HG03196 (cell line): ENCODE measurements around the gene PDE3A.
"Not testable (repeated sequence)": the region's sequence is repeated elsewhere in the genome, so short reads cannot be mapped to it uniquely, and the experiment has no call there.

Experiments used
- ATAC-seq: cut with Tn5 transposase; IDR thresholded peaks from one replicate; pipeline ENCODE4 v1.9.1; 2021; ENCODE audit not compliant: unreplicated experiment

PDE3A gene

DNA sequence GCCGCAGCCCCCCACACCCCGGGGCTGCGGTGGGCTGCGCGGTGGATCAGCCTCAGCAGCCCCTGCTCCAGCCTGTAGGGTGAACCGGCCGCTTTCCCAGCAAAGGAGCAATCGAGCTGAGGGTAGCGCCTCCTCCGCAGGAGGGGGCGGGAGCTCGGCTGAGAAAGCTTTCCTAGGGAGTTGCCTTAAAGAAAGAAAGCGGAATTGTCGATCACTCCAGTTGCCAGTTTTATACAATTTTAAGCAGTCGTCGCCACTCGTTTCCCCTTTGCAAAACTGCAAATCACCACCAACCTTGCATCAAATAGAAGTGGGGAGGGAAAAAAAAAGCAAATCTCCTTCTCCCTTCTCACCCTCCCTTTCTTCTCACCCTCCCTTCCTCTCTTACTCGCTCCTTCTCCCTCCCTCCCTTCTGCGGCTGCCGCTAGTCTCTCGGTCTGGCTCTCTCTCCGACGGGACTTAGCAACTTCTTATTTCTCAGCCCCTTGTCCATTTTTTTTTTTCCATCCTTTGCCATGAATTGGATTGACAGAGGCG is at the start of gene PDE3A:
Gene PDE3A (plus strand): TSS at position 424 of the 537 bp plus-strand sequence. CDS start 748 bp downstream, outside the sequence.
- ATAC-seq: no peak

DNA sequence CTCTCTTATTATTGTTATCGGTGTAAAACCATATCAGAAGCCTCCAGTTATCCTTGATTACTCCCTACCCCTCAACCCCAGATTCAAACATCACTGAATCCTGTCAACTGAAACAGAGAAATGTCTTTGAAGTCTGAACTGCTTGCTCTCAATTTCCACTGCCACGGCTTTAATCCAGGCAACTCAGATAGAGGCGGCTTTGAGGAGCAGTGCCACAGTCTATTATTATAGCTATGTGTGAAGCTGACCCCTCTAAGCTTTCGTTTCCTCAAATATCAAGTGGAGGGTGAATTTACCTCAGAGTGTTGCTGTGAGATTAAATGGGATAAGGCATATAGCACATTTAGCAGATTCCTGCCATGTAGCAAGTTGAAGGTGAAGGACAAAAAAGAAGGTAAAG is 49.0 kb upstream of the PDE3A start:
- no peak for ATAC-seq

DNA sequence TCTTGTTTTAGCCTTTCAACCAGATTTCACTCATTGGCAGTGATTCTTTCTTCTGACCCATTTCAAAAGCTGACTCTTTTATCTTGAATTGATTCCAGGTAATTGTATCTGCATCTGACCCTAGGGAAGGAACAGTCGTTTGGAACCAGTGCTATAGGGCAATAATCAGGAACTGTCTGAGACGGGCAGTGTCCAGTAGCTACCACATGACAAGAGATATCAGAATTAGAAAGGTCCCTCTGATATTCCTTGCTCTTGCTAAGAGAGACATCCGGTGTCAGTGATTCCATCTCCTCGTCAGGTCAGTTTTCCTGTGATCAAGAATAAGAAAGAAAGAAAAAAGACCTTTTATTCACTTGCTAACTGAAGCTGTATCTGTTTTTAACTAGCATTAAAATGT is 47.8 kb upstream of the PDE3A start:
- ATAC-seq: no peak

DNA sequence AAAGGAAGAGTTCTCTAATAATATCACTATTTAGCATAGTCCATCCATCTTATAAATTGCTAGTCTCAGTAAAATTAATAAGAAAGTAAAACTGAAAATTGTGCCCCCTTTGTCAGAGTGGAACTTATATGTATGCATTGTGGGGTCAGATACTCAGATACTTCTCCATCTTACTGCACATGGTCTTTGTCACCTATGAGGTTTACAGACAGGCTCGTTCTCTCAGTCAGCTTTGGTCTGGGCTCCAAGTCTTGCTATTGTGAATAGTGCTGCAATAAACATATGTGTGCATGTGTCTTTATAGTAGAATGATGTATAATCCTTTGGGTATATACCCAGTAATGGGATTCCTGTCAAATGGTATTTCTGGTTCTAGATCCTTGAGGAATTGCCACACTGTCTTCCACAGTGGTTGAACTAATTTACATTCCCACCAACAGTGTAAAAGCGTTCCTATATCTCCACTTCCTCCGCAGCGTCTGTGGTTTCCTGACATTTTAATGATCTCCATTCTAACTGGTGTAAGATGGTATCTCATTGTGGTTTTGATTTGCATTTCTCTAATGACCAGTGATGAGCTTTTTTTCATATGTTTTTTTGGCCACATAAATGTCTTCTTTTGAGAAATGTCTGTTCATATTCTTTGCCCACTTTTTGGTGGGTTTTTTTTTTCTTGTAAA is 37.4 kb upstream of the PDE3A start:
- ATAC-seq: not testable (repeated sequence)

DNA sequence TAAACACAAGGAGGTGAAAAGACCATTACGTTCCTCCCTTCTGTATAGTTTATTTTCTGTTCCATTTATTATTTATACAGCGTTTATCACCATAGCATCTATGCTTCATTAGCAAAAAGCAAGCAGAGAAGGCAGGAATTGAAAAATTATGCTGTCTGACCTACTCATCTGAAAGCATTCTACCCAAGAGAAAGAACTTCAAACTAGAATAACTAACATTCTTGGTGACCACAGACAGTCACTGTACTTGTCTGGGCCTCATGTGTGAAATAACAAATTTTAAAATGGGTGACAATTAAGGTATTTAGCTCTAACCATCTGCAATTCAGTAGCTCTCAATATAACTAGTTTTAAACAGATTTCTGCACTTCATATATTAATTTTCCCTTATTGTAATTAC is 29.3 kb upstream of the PDE3A start:
- ATAC-seq: no peak

DNA sequence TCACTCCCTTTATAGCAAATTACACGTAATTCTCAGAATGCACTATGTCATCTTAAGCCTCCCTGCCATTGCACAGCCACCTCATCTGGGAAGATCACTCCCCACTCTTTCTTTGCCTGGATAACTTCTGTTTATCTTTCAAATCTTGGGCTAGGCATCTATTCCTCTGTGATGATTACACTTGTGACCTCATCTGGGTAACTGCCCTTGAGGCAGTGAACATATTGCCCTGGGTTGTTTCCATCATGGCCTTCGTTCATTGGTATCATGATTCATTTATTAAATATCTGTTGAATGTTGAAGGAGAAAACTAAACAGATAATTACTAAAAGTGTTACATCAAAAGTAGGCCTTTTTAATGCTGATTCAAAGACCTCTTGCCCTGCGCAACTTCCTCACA is 26.2 kb upstream of the PDE3A start:
- no peak for ATAC-seq

DNA sequence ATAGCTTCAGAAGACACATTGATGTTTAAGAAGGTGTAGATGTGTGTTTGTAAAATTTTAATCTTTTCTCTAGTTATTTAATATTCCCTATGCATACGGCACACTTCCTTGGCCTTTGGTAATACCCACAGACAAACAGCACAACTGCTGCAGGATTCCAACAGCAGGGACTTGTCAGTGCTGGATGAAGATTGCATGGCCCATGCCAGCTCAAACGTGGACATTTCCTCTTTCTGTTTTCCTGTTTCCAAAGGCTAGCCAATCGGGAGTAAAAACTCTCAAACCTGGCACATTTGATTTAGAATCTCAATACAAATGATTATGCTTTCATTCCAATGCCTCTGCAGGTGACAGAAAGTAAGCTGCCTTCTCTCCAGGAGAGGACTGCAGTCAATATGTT is 22.5 kb upstream of the PDE3A start:
- ATAC-seq: no peak

- no peak for ATAC-seq
These were observed 18.3 kb upstream of the PDE3A start for GRCh38 chr12:20350026-20350425.

- no peak for ATAC-seq
These were observed 17.8 kb upstream of the PDE3A start for GRCh38 chr12:20350495-20350894.

DNA sequence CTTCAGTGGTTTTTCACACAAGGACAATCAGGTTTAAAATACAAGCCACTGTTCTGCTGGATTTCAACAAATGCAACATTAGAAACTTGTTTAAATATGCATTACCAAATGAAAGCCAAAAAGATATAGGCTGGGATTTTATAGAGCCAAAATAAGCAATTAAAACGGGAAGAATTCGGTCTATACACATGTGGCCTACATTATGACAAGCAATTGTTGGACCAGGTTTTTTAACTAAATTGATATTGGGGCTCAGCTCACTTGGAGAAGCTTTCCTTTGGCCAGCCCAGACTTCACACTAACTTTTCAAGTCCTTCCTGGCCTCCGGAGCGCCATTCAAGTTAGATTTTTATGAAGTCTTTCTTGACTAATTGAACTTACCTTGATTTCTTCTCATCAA is 16.9 kb upstream of the PDE3A start:
- ATAC-seq: no peak

DNA sequence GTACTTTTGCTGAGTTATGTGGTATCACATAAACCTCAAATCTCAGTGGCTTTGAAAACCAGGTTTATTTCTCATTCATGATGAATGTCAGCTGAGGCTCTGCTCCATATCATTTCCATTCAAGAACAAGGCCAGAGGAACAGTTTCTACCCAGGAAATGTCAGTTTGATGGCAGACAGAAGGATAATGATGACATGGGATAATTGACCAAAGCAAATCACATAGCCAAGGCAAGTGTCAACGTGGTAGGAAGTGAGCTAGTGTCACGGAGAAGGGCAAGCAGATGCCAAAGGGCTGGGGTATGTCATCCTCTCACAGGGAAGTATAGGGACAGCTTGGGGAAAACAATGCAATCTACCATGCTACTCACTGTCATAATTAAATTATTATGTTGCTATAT is 12.3 kb upstream of the PDE3A start:
- ATAC-seq: no peak

DNA sequence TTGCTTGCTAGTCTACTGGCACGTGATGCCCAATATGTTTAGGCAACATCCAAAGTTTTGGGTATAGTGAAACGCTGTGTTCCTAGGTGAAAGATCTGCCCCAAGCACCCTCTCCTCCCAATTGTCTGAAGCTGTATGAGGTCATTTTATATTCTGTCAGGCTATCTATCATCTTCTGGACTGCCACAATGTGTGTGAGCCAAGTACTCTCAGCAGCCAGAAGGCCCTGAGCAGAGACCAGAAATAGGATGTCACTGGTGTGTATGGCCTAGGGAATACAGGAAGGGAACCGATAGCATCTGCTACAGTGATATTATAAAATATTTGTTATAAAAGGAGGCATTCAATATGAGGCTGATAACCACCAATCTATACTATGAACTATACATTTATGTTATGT is 7.9 kb upstream of the PDE3A start:
- ATAC-seq: no peak

DNA sequence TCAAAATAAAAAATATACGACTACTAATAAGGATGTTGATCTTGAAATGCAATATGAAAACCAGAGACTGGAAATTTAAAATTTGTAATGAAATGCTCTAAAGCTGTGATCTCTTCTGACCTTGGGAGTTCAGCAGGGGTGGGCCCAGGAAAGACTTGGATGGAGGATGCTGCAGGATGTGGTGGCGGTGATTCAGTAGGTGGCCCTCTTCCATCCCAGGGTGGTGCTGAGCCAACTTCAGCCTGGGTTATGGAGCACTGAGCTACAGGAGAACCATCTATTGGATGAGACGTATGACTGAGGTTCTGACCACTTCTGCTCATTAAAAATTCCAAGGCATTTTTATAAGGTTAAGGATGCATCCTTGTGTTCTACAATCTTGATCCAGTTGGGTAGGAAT is 6.9 kb upstream of the PDE3A start:
- no peak for ATAC-seq

- no peak for ATAC-seq
These were observed 3.8 kb upstream of the PDE3A start for GRCh38 chr12:20364501-20364900.

DNA sequence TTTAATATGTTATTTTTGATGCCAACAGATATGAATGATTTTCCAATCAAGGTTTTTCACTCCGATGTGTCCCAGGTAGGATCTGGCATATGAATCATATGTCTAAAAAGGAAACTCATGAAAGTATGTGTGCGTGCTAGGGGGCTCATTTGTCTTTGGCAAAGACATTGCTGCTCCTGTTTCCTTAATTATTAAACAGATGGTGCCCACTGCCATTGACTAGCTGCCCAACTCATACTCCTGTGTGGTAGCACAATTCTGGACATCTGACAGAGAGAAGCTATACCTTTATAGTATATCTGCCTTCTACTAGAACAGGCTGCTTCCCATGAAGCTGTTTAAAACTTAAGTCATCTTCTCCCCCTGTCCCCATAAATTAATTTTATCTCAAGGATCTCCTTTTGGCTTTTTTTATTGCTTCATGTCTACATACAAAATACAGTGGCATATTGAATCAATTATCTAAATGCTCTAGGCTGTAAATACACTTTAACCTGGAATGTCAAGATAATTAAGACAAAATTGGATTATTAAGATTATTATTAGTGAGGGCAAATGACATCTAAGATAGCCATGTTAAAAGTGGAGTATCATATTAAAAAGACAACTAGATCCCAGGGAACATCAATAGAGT is 1.4 kb upstream of the PDE3A start:
- ATAC-seq: no peak

DNA sequence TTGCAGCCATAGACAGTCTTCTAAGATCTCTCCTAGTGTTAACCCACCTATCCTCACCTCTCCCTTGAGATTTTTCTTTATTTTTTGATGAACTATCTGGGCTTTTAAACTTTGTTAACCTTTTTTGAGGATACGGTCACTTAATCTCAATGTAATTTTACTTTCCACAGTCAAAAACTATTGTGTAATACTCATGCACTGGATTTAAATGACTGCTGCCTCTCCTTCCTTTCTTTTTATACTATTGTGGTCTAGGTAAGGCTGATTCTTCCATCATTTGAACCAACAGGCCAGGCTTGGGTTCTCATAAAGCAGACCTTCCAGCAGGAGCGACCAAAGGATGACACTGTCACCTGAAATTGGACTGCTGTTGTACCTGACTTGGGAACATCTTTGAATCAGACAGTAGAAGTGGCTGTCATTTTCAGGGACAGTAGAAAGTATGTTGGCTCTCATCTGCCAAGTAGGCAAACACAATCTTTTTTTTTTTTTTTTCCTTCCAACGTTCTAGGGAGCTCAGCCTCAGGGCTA is 689 bp upstream of the PDE3A start:
- no peak for ATAC-seq

GRCh38 chr12:20368651-20369304 is 441 bp downstream of the PDE3A start:
- ATAC-seq: no peak

DNA sequence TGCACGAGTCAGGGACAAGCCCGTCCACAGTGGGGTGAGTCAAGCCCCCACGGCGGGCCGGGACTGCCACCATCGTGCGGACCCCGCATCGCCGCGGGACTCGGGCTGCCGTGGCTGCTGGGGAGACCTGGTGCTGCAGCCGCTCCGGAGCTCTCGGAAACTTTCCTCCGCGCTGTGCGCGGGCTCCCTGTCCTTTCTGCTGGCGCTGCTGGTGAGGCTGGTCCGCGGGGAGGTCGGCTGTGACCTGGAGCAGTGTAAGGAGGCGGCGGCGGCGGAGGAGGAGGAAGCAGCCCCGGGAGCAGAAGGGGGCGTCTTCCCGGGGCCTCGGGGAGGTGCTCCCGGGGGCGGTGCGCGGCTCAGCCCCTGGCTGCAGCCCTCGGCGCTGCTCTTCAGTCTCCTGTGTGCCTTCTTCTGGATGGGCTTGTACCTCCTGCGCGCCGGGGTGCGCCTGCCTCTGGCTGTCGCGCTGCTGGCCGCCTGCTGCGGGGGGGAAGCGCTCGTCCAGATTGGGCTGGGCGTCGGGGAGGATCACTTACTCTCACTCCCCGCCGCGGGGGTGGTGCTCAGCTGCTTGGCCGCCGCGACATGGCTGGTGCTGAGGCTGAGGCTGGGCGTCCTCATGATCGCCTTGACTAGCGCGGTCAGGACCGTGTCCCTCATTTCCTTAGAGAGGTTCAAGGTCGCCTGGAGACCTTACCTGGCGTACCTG is 1.1 kb downstream of the PDE3A start:
- no peak for ATAC-seq

DNA sequence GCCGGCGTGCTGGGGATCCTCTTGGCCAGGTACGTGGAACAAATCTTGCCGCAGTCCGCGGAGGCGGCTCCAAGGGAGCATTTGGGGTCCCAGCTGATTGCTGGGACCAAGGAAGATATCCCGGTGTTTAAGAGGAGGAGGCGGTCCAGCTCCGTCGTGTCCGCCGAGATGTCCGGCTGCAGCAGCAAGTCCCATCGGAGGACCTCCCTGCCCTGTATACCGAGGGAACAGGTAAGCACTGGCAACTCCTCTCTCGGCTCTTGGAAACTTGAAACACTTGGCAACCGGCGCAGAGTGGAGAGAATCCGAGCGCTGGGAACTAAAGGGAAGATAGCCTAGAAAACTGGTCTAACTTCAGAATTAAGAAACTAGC is 1.7 kb downstream of the PDE3A start:
- no peak for ATAC-seq

- no peak for ATAC-seq
These were observed 2.7 kb downstream of the PDE3A start for GRCh38 chr12:20370866-20371519.
